ENCODE data around the gene SEC24D.

- TF ChIP-seq GATA2 (IDR thresholded peaks at IDR 0.05; ENCODE audit: low read depth, low read length) (no peak), GATA3 (IDR thresholded peaks at IDR 0.05; ENCODE audit: low read depth, low read length) (no peak)
Measured at GRCh38 chr4:118843237-118843636, 7.3 kb upstream of the SEC24D start.
